Measurements from ENCODE around the gene ZNF487. TPM values are rescaled to one million over a fixed set of nuclear protein-coding genes. Genes with fewer than 3 reads are reported as not detected.

The ZNF487 gene
- total and polyA plus RNA-seq, 2 of the 4 experiments (the other 2 are of a cell fraction): 1.7 to 2.7 TPM

DNA sequence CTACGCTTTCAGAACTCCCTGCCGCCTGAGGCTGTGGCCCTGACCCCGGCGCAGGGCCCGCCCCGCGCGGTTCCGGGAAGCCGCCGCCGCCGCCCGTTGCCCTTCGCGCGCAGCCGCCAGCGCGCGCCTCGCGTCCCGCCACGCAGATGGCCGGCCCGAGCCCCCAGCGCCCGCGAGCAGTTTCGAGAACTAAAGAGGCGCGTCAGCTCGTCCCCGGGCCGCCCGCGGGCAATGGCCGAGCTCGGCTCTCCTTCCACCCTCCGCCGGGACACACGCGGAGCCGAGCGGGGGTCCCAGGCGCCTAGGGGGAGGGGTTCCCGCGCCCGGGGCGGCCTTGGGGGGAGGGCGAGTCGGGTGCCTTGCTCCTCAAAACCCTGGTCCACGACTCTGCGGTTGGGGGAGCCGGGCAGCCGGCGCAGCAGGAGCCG is 29.7 kb upstream of the ZNF487 start:
- Histone ChIP-seq H2BK5ac (ENCODE audit: low read depth, low read length, poor library complexity, severe bottlenecking) (peak overlapping the region; percentile 79), H2BK120ac (ENCODE audit: low read depth, low read length) (no peak overlapping the region), H3K9ac (ENCODE audit: low read depth, low read length) (peak overlapping the region; percentile 94), H2AFZ (replicated peaks; ENCODE audit: low read length, poor library complexity) (peak overlapping the region; percentile 80), H3K23ac (ENCODE audit: low read depth, low read length) (peak overlapping the region; percentile 71; the same call in 1 of the 2 replicates), H3K27ac (ENCODE audit: insufficient read depth, low read length) (peak overlapping the region; percentile 96), H4K8ac (ENCODE audit: low read depth in 2 of 2, low read length in 2 of 2) (peak overlapping the region in 1 of 2 experiments; percentile 91; a peak in 3 of 4 replicates), H3K27me3 (ENCODE audit: control insufficient read depth, insufficient read depth, low read length) (no peaks in the 10 kb centered on the region), H3K14ac (replicated peaks; ENCODE audit: low read depth, low read length) (peak overlapping the region; percentile 62; the same call in 1 of the 2 replicates), H2AK9ac (replicated peaks; ENCODE audit: low read depth, low read length, poor library complexity) (peak overlapping the region; percentile 68), H3K4me2 (ENCODE audit: low read depth, low read length) (peak overlapping the region; percentile 89), H3K18ac (ENCODE audit: low read depth, low read length) (peak overlapping the region; percentile 68; the same call in 1 of the 2 replicates), H3K56ac (ENCODE audit: extremely low read depth, insufficient read depth, low read length) (peak overlapping the region; percentile 97), H3K4me1 (ENCODE audit: control insufficient read depth, insufficient read depth, low read length) (peaks cover 2% of the 10 kb centered on the region; the same call in 1 of the 2 replicates), H3K79me1 (ENCODE audit: low read depth in 1 of 2, low read length in 2 of 2) (peaks cover 4 to 23% of the 10 kb centered on the region in 2 experiments; a peak in 2 of 4 replicates), H4K91ac (ENCODE audit: insufficient read depth, low read depth, low read length) (peak overlapping the region; percentile 79; the same call in 1 of the 2 replicates), H3K9me1 (ENCODE audit: insufficient read depth, low read length) (no peaks in the 10 kb centered on the region; the same call in 1 of the 2 replicates), H3K4ac (ENCODE audit: low read depth, low read length) (peak overlapping the region; percentile 75), H2BK15ac (ENCODE audit: low read depth, low read length) (no peak overlapping the region), H4K20me1 (ENCODE audit: insufficient read depth, low read length) (peaks cover 63% of the 10 kb centered on the region), H4K5ac (ENCODE audit: low read depth, low read length) (no peak overlapping the region), H3K36me3 (ENCODE audit: control insufficient read depth, insufficient read depth, low read length) (0 out of 2 replicates have a peak, but pooled peaks cover 2% of the 10 kb centered on the region), H3K4me3 (ENCODE audit: insufficient read depth, low read depth, low read length) (peak overlapping the region; percentile 82), H3K9me3 (ENCODE audit: control insufficient read depth, insufficient read depth, low read length) (no peaks in the 10 kb centered on the region), H2BK20ac (ENCODE audit: low read depth, low read length) (no peak overlapping the region), H2AK5ac (ENCODE audit: low read depth, low read length) (peak overlapping the region; percentile 74)
- dilution Hi-C loops (cut with HindIII; ENCODE audit: low sequenced_read_pairs, unreplicated experiment) (no loop called here), intact Hi-C loops (cut with micrococcal nuclease) (loop anchor here (5.0 kb wide), 1 partner anchor 270 kb away; the partner anchor contains the start of gene CSGALNACT2), in situ Hi-C loops (cut with MboI; ENCODE audit: low sequenced_read_pairs) (loop anchor here (25.0 kb wide), 1 partner anchor 1580 kb away; the partner anchor contains the start of gene DEPP1)
- DNase-seq (peak; percentile 36), ATAC-seq (ENCODE audit: low read depth) (peak; percentile 9)
- TSS peak; percentile 35 for BruUV-seq (replicated peaks)
- ChIA-PET POLR2A (ENCODE audit: unreplicated experiment) (no interaction called here), CTCF (no interaction called here)
- TF ChIP-seq RAD21 (IDR thresholded peaks at IDR 0.05; ENCODE audit: low read length) (no peak), POLR2A (IDR thresholded peaks at IDR 0.05; ENCODE audit: low read depth, low read length) (no peak), FOS (IDR thresholded peaks at IDR 0.05; ENCODE audit: low read depth, low read length) (no peak), MAFK (IDR thresholded peaks at IDR 0.05; ENCODE audit: low read depth, low read length) (no peak), MXI1 (IDR thresholded peaks at IDR 0.05; ENCODE audit: borderline replicate concordance, low read depth, low read length) (no peak), SMC3 (IDR thresholded peaks at IDR 0.05; ENCODE audit: low read depth, low read length) (no peak), MAZ (IDR thresholded peaks at IDR 0.05; ENCODE audit: borderline replicate concordance, low read depth, low read length) (no peak), BHLHE40 (IDR thresholded peaks at IDR 0.05; ENCODE audit: low read depth, low read length) (no peak), RCOR1 (IDR thresholded peaks at IDR 0.05; ENCODE audit: insufficient replicate concordance, low read length) (no peak), CHD1 (IDR thresholded peaks at IDR 0.05; ENCODE audit: low read depth, low read length) (no peak), NFE2L2 (IDR thresholded peaks at IDR 0.05; ENCODE audit: low read depth, low read length) (no peak), CEBPB (IDR thresholded peaks at IDR 0.05; ENCODE audit: low read depth, low read length) (no peak), RFX5 (IDR thresholded peaks at IDR 0.05; ENCODE audit: low read depth, low read length) (no peak)
- TF ChIP-seq, protein P1, sequence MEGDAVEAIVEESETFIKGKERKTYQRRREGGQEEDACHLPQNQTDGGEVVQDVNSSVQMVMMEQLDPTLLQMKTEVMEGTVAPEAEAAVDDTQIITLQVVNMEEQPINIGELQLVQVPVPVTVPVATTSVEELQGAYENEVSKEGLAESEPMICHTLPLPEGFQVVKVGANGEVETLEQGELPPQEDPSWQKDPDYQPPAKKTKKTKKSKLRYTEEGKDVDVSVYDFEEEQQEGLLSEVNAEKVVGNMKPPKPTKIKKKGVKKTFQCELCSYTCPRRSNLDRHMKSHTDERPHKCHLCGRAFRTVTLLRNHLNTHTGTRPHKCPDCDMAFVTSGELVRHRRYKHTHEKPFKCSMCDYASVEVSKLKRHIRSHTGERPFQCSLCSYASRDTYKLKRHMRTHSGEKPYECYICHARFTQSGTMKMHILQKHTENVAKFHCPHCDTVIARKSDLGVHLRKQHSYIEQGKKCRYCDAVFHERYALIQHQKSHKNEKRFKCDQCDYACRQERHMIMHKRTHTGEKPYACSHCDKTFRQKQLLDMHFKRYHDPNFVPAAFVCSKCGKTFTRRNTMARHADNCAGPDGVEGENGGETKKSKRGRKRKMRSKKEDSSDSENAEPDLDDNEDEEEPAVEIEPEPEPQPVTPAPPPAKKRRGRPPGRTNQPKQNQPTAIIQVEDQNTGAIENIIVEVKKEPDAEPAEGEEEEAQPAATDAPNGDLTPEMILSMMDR (conservative IDR thresholded peaks at IDR 0.05; ENCODE audit: low read depth, low read length): no peak
- TF ChIP-seq, protein P2, sequence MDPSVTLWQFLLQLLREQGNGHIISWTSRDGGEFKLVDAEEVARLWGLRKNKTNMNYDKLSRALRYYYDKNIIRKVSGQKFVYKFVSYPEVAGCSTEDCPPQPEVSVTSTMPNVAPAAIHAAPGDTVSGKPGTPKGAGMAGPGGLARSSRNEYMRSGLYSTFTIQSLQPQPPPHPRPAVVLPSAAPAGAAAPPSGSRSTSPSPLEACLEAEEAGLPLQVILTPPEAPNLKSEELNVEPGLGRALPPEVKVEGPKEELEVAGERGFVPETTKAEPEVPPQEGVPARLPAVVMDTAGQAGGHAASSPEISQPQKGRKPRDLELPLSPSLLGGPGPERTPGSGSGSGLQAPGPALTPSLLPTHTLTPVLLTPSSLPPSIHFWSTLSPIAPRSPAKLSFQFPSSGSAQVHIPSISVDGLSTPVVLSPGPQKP (IDR thresholded peaks at IDR 0.05; ENCODE audit: borderline replicate concordance, low read depth, low read length): no peak
- TF ChIP-seq, protein P3, sequence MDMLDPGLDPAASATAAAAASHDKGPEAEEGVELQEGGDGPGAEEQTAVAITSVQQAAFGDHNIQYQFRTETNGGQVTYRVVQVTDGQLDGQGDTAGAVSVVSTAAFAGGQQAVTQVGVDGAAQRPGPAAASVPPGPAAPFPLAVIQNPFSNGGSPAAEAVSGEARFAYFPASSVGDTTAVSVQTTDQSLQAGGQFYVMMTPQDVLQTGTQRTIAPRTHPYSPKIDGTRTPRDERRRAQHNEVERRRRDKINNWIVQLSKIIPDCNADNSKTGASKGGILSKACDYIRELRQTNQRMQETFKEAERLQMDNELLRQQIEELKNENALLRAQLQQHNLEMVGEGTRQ (IDR thresholded peaks at IDR 0.05; ENCODE audit: low read depth, low read length): no peak
- WGBS, 2 experiments (ENCODE audit: extremely low coverage in 2 of 2, insufficient read length in 1 of 2): 0% methylated on average over 2 of the region's 59 CpGs; no CpG with 5 or more reads in 1 of the 2 experiments

Measured in IMR-90 (cell line).